ENCODE measurements around the gene EXOSC10. TPM values are rescaled to one million over a fixed set of nuclear protein-coding genes. Genes with fewer than 3 reads are reported as not detected.
"Not testable (repeated sequence)": the region's sequence is repeated elsewhere in the genome, so short reads cannot be mapped to it uniquely, and the experiment has no call there.

EXOSC10 gene
- total RNA-seq, 1 donor from 2014 or later: 108 TPM

DNA sequence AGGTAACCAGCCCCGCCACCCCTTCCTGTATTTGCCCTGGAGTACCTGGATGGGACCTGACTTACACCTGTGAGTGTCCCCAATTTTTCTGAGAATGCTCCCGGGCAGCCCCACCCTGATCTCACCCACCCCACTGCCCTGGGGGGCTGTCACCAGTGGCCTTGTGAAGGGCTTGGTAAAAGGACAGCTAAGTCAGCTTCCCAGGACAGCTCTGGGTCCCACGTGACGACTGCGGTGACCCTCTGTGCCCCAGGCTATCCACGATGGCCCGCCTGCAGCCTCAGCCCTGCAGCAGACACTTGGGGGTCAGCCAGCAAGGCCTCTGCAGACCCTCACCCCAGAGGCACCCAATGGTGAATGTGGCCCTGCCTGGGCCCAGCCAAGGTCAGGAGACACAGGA is 45.5 kb downstream of the EXOSC10 start:
- no peaks in the 10 kb centered on the region for H3K9me3 Mint-ChIP-seq
- ChIA-PET CTCF (no interaction called here), POLR2A (no interaction called here)
- H3K36me3 Mint-ChIP-seq (ENCODE audit: low read depth): peaks cover 24% of the 10 kb centered on the region
- no peak for ATAC-seq (ENCODE audit: low read depth)
- H3K4me3 Mint-ChIP-seq: no peak overlapping the region
- no peaks in the 10 kb centered on the region for H3K27me3 Mint-ChIP-seq
- DNase-seq: no peak
- peaks cover 20% of the 10 kb centered on the region for H3K4me1 Mint-ChIP-seq
- TF ChIP-seq CTCF (IDR thresholded peaks at IDR 0.05): no peak
- intact Hi-C loops (cut with micrococcal nuclease): no loop called here
- no peak overlapping the region for H3K27ac Mint-ChIP-seq

- POLR2A ChIA-PET: no interaction called here
- no peak overlapping the region for H3K4me3 Mint-ChIP-seq
- peaks cover 24% of the 10 kb centered on the region for H3K36me3 Mint-ChIP-seq (ENCODE audit: low read depth)
- TF ChIP-seq CTCF (IDR thresholded peaks at IDR 0.05): no peak
- H3K9me3 Mint-ChIP-seq: no peaks in the 10 kb centered on the region
- intact Hi-C loops (cut with micrococcal nuclease): no loop called here
- peak; percentile 21 for ATAC-seq (ENCODE audit: low read depth)
- DNase-seq: no peak
- H3K27ac Mint-ChIP-seq: no peak overlapping the region
- H3K27me3 Mint-ChIP-seq: no peaks in the 10 kb centered on the region
- peaks cover 16% of the 10 kb centered on the region for H3K4me1 Mint-ChIP-seq
- CTCF ChIA-PET: no interaction called here
These were observed 45.9 kb downstream of the EXOSC10 start for GRCh38 chr1:11053758-11054137.

- ATAC-seq (ENCODE audit: low read depth) (no peak), DNase-seq (no peak)
- no peaks in the 10 kb centered on the region for H3K9me3 Mint-ChIP-seq
- peaks cover 12% of the 10 kb centered on the region for H3K4me1 Mint-ChIP-seq
- ChIA-PET POLR2A (no interaction called here), CTCF (no interaction called here)
- peaks cover 22% of the 10 kb centered on the region for H3K36me3 Mint-ChIP-seq (ENCODE audit: low read depth)
- H3K4me3 Mint-ChIP-seq: no peak overlapping the region
- no peak for TF ChIP-seq CTCF (IDR thresholded peaks at IDR 0.05)
- intact Hi-C loops (cut with micrococcal nuclease): no loop called here
- no peaks in the 10 kb centered on the region for H3K27me3 Mint-ChIP-seq
- H3K27ac Mint-ChIP-seq: no peak overlapping the region
These were observed 46.6 kb downstream of the EXOSC10 start for GRCh38 chr1:11052839-11053757.

DNA sequence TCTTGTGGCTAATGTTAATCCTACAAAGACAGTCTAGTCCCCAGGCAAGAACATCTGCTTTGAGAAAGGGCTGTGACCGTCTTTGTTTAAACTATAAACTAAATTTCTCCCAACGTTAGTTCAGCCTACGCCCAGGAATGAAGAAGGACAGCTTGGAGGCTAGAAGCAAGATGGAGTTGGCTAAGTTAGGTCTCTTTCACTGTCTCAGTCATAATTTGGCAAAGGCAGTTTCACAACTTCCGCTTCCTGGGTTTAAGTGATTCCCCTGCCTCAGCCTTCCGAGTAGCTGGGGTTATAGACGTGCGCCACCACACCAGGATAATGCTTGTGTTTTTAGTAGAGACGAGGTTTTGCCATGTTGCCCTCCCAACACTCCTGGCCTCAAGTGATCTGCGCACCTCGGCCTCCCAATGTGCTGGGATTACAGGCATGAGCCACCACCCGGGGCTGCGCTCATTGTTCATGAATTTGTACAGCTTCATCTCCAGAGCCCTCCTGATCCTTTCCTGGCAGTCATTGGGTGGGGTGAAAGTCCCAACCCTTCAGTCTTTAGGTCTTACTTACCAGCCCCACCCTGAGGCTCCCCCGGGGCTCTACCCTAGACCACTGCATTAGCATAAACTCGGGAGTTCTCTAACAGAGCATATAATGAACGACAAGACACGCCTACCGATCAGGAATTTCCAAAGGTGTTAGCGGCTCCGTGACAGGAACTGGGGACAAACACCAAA is 47.7 kb downstream of the EXOSC10 start:
- intact Hi-C loops (cut with micrococcal nuclease): no loop called here
- POLR2A ChIA-PET: interaction anchor here (1.5 to 1.9 kb wide), 2 partner anchors 8 to 47 kb away, joined by 4 read pairs; partner anchors contain the start of genes EXOSC10 and SRM
- ATAC-seq (ENCODE audit: low read depth) (peak; percentile 21), DNase-seq (no peak)
- Mint-ChIP-seq H3K27me3 (no peaks in the 10 kb centered on the region), H3K9me3 (no peaks in the 10 kb centered on the region), H3K27ac (no peak overlapping the region), H3K36me3 (ENCODE audit: low read depth) (peaks cover 13% of the 10 kb centered on the region), H3K4me3 (no peak overlapping the region), H3K4me1 (peaks cover 12% of the 10 kb centered on the region)
- no peak for TF ChIP-seq CTCF (IDR thresholded peaks at IDR 0.05)
- CTCF ChIA-PET: interaction anchor here (0.8 kb wide), 1 partner anchor 14 kb away, joined by 3 read pairs; no protein-coding TSS in a partner anchor

- intact Hi-C loops (cut with micrococcal nuclease); DNase-seq; H3K36me3 Mint-ChIP-seq (ENCODE audit: low read depth); ATAC-seq (ENCODE audit: low read depth); H3K4me3 Mint-ChIP-seq; H3K9me3 Mint-ChIP-seq; H3K27me3 Mint-ChIP-seq; H3K27ac Mint-ChIP-seq: not testable (repeated sequence)
- H3K4me1 Mint-ChIP-seq: peaks cover 12% of the 10 kb centered on the region
- ChIA-PET POLR2A (interaction anchor here (1.5 to 1.9 kb wide), 2 partner anchors 9 to 48 kb away, joined by 4 read pairs; partner anchors contain the start of genes EXOSC10 and SRM), CTCF (interaction anchor here (0.8 kb wide), 1 partner anchor 14 kb away, joined by 3 read pairs; no protein-coding TSS in a partner anchor)
These were observed 48.5 kb downstream of the EXOSC10 start for GRCh38 chr1:11051121-11051520.
